Astrocyte of the cerebellum (primary cell): ENCODE measurements around the gene DNAJB5.

Source experiments
- DNase-seq: peaks from one replicate; pipeline ENCODE4 v3.0.0-alpha.2; 2011; ENCODE audit warnings: low read depth
- H3K4me3 ChIP-seq: 2 replicates; pipeline ENCODE4 v1.5.1; 2011; ENCODE audit warnings: mild to moderate bottlenecking, low read depth, low read length, moderate library complexity
- CTCF ChIP-seq: IDR thresholded peaks from 2 replicates; pipeline ENCODE4 v1.5.1; 2012; ENCODE audit warnings: low read length, low read depth, moderate library complexity, mild to moderate bottlenecking; ENCODE audit errors: missing control alignments
- in situ Hi-C: cut with HindIII; loops from 2 replicates; pipeline ENCODE4 v1.10.0; 2017; ENCODE audit warnings: low sequenced_read_pairs

The DNAJB5 gene

GRCh38 chr9:34971146-34971811 is 18.3 kb upstream of the DNAJB5 start:
- TF ChIP-seq CTCF = no peak
- in situ Hi-C loops = no loop called here

GRCh38 chr9:34974664-34975063 is 14.9 kb upstream of the DNAJB5 start:
- no peak for DNase-seq
- in situ Hi-C loops = no loop called here
- H3K4me3 ChIP-seq = no peak overlapping the region
- no peak for TF ChIP-seq CTCF

More at GRCh38 chr9:34971146-34971811, 18.3 kb upstream of the DNAJB5 start:
- DNase-seq = no peak
- no peak overlapping the region for H3K4me3 ChIP-seq

DNA sequence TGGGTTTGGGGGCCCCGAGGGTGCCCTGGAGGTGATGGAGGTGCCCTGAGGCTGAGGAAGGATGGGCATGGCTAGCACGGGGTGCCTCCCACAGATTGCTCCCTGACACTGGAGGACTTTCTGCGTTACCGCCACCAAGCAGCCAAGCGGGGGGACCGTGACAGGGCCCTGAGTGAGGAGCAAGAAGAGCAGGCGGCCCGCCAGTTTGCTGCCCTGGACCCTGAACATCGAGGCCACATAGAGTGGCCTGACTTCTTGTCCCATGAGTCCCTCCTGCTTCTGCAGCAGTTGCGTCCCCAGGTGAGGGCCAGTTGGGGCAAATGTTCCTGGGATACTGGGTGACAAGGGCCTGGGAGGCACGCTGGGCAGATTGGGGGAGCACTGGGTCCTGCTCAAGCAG is 13.1 kb upstream of the DNAJB5 start:
- H3K4me3 ChIP-seq = no peak overlapping the region
- in situ Hi-C loops = no loop called here
- no peak for TF ChIP-seq CTCF
- no peak for DNase-seq

DNA sequence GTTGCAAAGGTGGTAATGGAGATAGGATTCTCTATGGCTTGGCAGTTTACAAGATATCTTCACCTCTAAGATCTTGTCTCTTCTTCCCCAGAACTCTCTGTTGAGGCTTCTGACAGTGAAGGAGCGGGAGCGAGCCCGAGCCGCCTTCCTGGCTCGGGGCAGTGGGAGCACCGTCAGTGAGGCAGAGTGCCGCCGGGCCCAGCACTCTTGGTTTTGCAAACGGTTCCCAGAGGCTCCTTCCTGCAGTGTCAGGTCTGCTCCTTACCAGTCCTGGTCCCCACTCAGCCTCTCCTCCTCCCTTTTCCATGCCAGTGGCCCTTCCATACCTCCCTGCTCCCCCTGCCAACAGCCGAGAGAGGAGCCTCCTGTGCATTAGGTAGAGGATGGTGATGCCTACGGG is 12.6 kb upstream of the DNAJB5 start:
- no peak for TF ChIP-seq CTCF
- DNase-seq = no peak
- no peak overlapping the region for H3K4me3 ChIP-seq
- in situ Hi-C loops = no loop called here

DNA sequence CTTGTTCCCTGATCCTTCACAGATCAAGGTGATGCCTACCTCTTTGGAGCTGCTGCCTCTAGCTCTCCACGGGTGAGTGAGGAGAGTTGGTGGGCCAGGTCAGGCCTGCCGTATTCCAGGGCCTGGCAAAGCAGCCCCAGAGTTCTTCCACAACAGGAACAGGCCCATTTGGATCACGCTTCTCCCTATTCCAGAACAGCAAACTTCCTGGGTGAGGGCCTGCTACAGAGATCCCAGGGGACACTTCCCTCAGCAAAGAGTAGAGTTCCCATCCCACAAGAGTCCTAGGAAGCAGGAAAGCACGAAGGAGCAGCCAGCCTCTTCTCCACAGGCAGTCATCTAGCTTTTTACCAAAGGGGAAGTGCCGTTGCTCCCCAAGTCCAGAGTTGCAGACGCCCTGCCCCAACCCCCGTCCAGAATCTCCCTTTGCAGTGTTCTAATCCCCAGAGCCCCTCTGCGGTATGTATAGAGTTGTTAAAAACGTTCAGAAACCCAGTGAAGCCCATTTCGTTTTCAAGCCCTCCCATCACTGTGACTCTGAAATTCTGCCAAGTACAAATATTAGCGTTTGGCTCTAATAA is 9.3 kb upstream of the DNAJB5 start:
- TF ChIP-seq CTCF = no peak
- no peak for DNase-seq
- no peak overlapping the region for H3K4me3 ChIP-seq
- in situ Hi-C loops = no loop called here

DNA sequence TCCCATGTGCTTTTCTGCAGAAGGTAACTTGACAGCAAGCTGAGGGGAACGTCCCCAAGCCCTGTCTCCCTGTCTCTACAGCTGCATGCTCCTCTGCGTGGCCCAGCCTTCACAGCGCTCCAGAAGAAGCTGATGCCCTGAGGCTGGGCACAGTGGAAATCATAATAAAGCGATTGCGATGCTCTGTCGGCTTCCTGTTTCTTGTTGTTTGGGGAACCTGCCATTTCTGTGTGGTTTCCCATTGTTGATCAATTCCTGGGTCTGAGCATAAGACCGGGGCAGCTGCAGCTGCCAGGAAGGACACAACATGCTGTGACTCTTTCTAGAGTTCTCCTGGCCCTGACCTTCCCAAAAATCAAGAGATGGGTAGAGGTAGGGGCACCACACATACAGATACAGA is 7.2 kb upstream of the DNAJB5 start:
- TF ChIP-seq CTCF = no peak
- no peak overlapping the region for H3K4me3 ChIP-seq
- DNase-seq = no peak
- in situ Hi-C loops = no loop called here
